Activated naive CD8-positive, alpha-beta T cell (primary cell): ENCODE measurements around the gene ACTL6B.

ENCODE experiments used
- H3K27ac Mint-ChIP-seq: one replicate; pipeline ENCODE4 v1.8.0; 2021; ENCODE audit warnings: mixed read lengths
- H3K27me3 Mint-ChIP-seq: one replicate; pipeline ENCODE4 v1.8.0; 2021; ENCODE audit warnings: mixed read lengths
- H3K36me3 Mint-ChIP-seq: one replicate; pipeline ENCODE4 v1.8.0; 2021; ENCODE audit warnings: mixed read lengths
- H3K4me1 Mint-ChIP-seq: one replicate; pipeline ENCODE4 v1.8.0; 2021; ENCODE audit warnings: low read depth, mixed read lengths
- H3K4me3 Mint-ChIP-seq: one replicate; pipeline ENCODE4 v1.8.0; 2021; ENCODE audit warnings: mild to moderate bottlenecking, mixed read lengths
- H3K9me3 Mint-ChIP-seq: one replicate; pipeline ENCODE4 v1.8.0; 2021; ENCODE audit warnings: low read depth, mixed read lengths

ACTL6B gene

GRCh38 chr7:100686822-100687211 lies 30.6 kb upstream of the ACTL6B start:
- H3K4me1 Mint-ChIP-seq: peaks cover 24% of the 10 kb centered on the region
- H3K9me3 Mint-ChIP-seq: no peaks in the 10 kb centered on the region
- H3K27me3 Mint-ChIP-seq: no peaks in the 10 kb centered on the region
- H3K36me3 Mint-ChIP-seq: no peaks in the 10 kb centered on the region
- no peak overlapping the region for H3K4me3 Mint-ChIP-seq
- no peak overlapping the region for H3K27ac Mint-ChIP-seq

- H3K27me3 Mint-ChIP-seq: no peaks in the 10 kb centered on the region
- no peak overlapping the region for H3K27ac Mint-ChIP-seq
- H3K9me3 Mint-ChIP-seq: no peaks in the 10 kb centered on the region
- H3K4me3 Mint-ChIP-seq: no peak overlapping the region
- H3K36me3 Mint-ChIP-seq: no peaks in the 10 kb centered on the region
- H3K4me1 Mint-ChIP-seq: peaks cover 23% of the 10 kb centered on the region
These were observed 30.1 kb upstream of the ACTL6B start for GRCh38 chr7:100686201-100686821.

GRCh38 chr7:100685631-100686145 lies 29.4 kb upstream of the ACTL6B start:
- Mint-ChIP-seq H3K27me3 (no peaks in the 10 kb centered on the region), H3K36me3 (no peaks in the 10 kb centered on the region), H3K9me3 (no peaks in the 10 kb centered on the region), H3K4me1 (peaks cover 24% of the 10 kb centered on the region), H3K4me3 (no peak overlapping the region), H3K27ac (no peak overlapping the region)

GRCh38 chr7:100685049-100685605 lies 28.9 kb upstream of the ACTL6B start:
- Mint-ChIP-seq H3K4me1 (peaks cover 27% of the 10 kb centered on the region), H3K36me3 (no peaks in the 10 kb centered on the region), H3K9me3 (no peaks in the 10 kb centered on the region), H3K4me3 (no peak overlapping the region), H3K27me3 (no peaks in the 10 kb centered on the region), H3K27ac (no peak overlapping the region)

- no peak overlapping the region for H3K27ac Mint-ChIP-seq
- peaks cover 25% of the 10 kb centered on the region for H3K4me1 Mint-ChIP-seq
- no peak overlapping the region for H3K4me3 Mint-ChIP-seq
- no peaks in the 10 kb centered on the region for H3K9me3 Mint-ChIP-seq
- H3K36me3 Mint-ChIP-seq: no peaks in the 10 kb centered on the region
- no peaks in the 10 kb centered on the region for H3K27me3 Mint-ChIP-seq
These were observed 28.3 kb upstream of the ACTL6B start for GRCh38 chr7:100684534-100685042.

- Mint-ChIP-seq H3K9me3 (no peaks in the 10 kb centered on the region), H3K4me3 (no peak overlapping the region), H3K36me3 (no peaks in the 10 kb centered on the region), H3K27ac (no peak overlapping the region), H3K27me3 (no peaks in the 10 kb centered on the region), H3K4me1 (peaks cover 24% of the 10 kb centered on the region)
These were observed 27.6 kb upstream of the ACTL6B start for GRCh38 chr7:100683659-100684533.

GRCh38 chr7:100682991-100683658 lies 26.9 kb upstream of the ACTL6B start:
- H3K27me3 Mint-ChIP-seq: no peaks in the 10 kb centered on the region
- peaks cover 22% of the 10 kb centered on the region for H3K4me1 Mint-ChIP-seq
- H3K4me3 Mint-ChIP-seq: no peak overlapping the region
- no peaks in the 10 kb centered on the region for H3K36me3 Mint-ChIP-seq
- H3K27ac Mint-ChIP-seq: no peak overlapping the region
- H3K9me3 Mint-ChIP-seq: no peaks in the 10 kb centered on the region

- no peak overlapping the region for H3K4me3 Mint-ChIP-seq
- H3K4me1 Mint-ChIP-seq: peaks cover 25% of the 10 kb centered on the region
- H3K9me3 Mint-ChIP-seq: no peaks in the 10 kb centered on the region
- H3K27me3 Mint-ChIP-seq: no peaks in the 10 kb centered on the region
- H3K27ac Mint-ChIP-seq: no peak overlapping the region
- no peaks in the 10 kb centered on the region for H3K36me3 Mint-ChIP-seq
These were observed 26.0 kb upstream of the ACTL6B start for GRCh38 chr7:100682228-100682741.

- Mint-ChIP-seq H3K36me3 (no peaks in the 10 kb centered on the region), H3K4me3 (no peak overlapping the region), H3K9me3 (no peaks in the 10 kb centered on the region), H3K4me1 (peaks cover 29% of the 10 kb centered on the region), H3K27ac (no peak overlapping the region), H3K27me3 (no peaks in the 10 kb centered on the region)
These were observed 25.4 kb upstream of the ACTL6B start for GRCh38 chr7:100681491-100682227.

- H3K9me3 Mint-ChIP-seq: no peaks in the 10 kb centered on the region
- H3K36me3 Mint-ChIP-seq: no peaks in the 10 kb centered on the region
- H3K4me3 Mint-ChIP-seq: no peak overlapping the region
- no peak overlapping the region for H3K27ac Mint-ChIP-seq
- H3K27me3 Mint-ChIP-seq: no peaks in the 10 kb centered on the region
- peaks cover 33% of the 10 kb centered on the region for H3K4me1 Mint-ChIP-seq
These were observed 24.5 kb upstream of the ACTL6B start for GRCh38 chr7:100680576-100681271.

GRCh38 chr7:100679927-100680575 lies 23.8 kb upstream of the ACTL6B start:
- H3K4me3 Mint-ChIP-seq: peak overlapping the region; percentile 28
- no peaks in the 10 kb centered on the region for H3K27me3 Mint-ChIP-seq
- peaks cover 33% of the 10 kb centered on the region for H3K4me1 Mint-ChIP-seq
- H3K36me3 Mint-ChIP-seq: no peaks in the 10 kb centered on the region
- H3K9me3 Mint-ChIP-seq: no peaks in the 10 kb centered on the region
- peak overlapping the region; percentile 34 for H3K27ac Mint-ChIP-seq

- Mint-ChIP-seq H3K36me3 (no peaks in the 10 kb centered on the region), H3K9me3 (no peaks in the 10 kb centered on the region), H3K4me1 (peaks cover 33% of the 10 kb centered on the region), H3K4me3 (no peak overlapping the region), H3K27ac (peak overlapping the region; percentile 54), H3K27me3 (no peaks in the 10 kb centered on the region)
These were observed 23.1 kb upstream of the ACTL6B start for GRCh38 chr7:100679129-100679926.
